WTC11 (cell line): ENCODE data around the gene SKIC8. TPM values are rescaled to one million over a fixed set of nuclear protein-coding genes. Genes with fewer than 3 reads are reported as not detected.

ENCODE experiments used
- ATAC-seq: fragments of 200-7000 bp; cut with Tn5 transposase; 2 replicates; pipeline ENCODE4 v1.10.0; 2021; ENCODE audit warnings: mild to moderate bottlenecking, moderate library complexity
- CTCF ChIA-PET: fragments of 300-600 bp; sonication (Branson Sonifier 250); formaldehyde crosslinking; loops from one replicate; lab custom pipeline; 2021; ENCODE audit warnings: antibody characterized with exemption; lab: Charles Lee
- POLR2A ChIA-PET: fragments of 350-600 bp; sonication (Branson Sonifier 250); formaldehyde crosslinking; loops from one replicate; lab custom pipeline; 2021; ENCODE audit warnings: antibody characterized with exemption; lab: Charles Lee
- DNase-seq: peaks from one replicate; pipeline ENCODE4 v3.0.0; 2021; ENCODE audit warnings: low spot score
- H3K27ac Mint-ChIP-seq: 2 replicates; pipeline ENCODE4 v1.8.0; 2021; ENCODE audit warnings: mixed read lengths
- H3K27me3 Mint-ChIP-seq: 2 replicates; pipeline ENCODE4 v1.8.0; 2021; ENCODE audit warnings: low read depth, mild to moderate bottlenecking, moderate library complexity, mixed read lengths
- H3K36me3 Mint-ChIP-seq: 2 replicates; pipeline ENCODE4 v1.8.0; 2021; ENCODE audit warnings: mixed read lengths
- H3K4me1 Mint-ChIP-seq: 2 replicates; pipeline ENCODE4 v1.8.0; 2022; ENCODE audit warnings: mixed read lengths
- H3K4me3 Mint-ChIP-seq: 2 replicates; pipeline ENCODE4 v1.8.0; 2021; ENCODE audit warnings: mild to moderate bottlenecking, moderate library complexity, mixed read lengths
- H3K9me3 Mint-ChIP-seq: 2 replicates; pipeline ENCODE4 v1.8.0; 2021; ENCODE audit warnings: mixed read lengths
- CBFB ChIP-seq: sonication (generic); formaldehyde crosslinking; IDR thresholded peaks from 2 replicates; pipeline ENCODE4 v1.8.1; 2022; ENCODE audit warnings: mild to moderate bottlenecking, low read depth, missing genetic modification reagents
- CREM ChIP-seq: sonication (generic); formaldehyde crosslinking; IDR thresholded peaks from 2 replicates; pipeline ENCODE4 v1.8.1; 2022; ENCODE audit warnings: mild to moderate bottlenecking, missing genetic modification reagents, moderate library complexity
- ELF4 ChIP-seq: sonication (generic); formaldehyde crosslinking; IDR thresholded peaks from 2 replicates; pipeline ENCODE4 v1.8.1; 2022; ENCODE audit warnings: low read depth, mild to moderate bottlenecking, moderate library complexity, missing genetic modification reagents
- FOXP4 ChIP-seq: sonication (generic); formaldehyde crosslinking; IDR thresholded peaks from 2 replicates; pipeline ENCODE4 v1.8.0; 2022; ENCODE audit warnings: mild to moderate bottlenecking, missing genetic modification reagents
- GABPB1 ChIP-seq: sonication (generic); formaldehyde crosslinking; IDR thresholded peaks from 2 replicates; pipeline ENCODE4 v1.8.1; 2023; ENCODE audit warnings: mild to moderate bottlenecking, missing genetic modification reagents
- MYBL2 ChIP-seq: sonication (generic); formaldehyde crosslinking; IDR thresholded peaks from 2 replicates; pipeline ENCODE4 v1.8.1; 2023; ENCODE audit warnings: mild to moderate bottlenecking, moderate library complexity, missing genetic modification reagents
- NR1H2 ChIP-seq: sonication (generic); formaldehyde crosslinking; IDR thresholded peaks from 2 replicates; pipeline ENCODE4 v1.9.0; 2021; ENCODE audit warnings: mild to moderate bottlenecking, moderate library complexity, missing genetic modification reagents
- RORB ChIP-seq: fragments of 250-450 bp; sonication (Bioruptor Pico); IDR thresholded peaks from 2 replicates; pipeline ENCODE4 v1.9.0; 2021; ENCODE audit warnings: mild to moderate bottlenecking
- TEAD4 ChIP-seq: sonication (generic); formaldehyde crosslinking; IDR thresholded peaks from 2 replicates; pipeline ENCODE4 v1.8.0; 2022; ENCODE audit warnings: mild to moderate bottlenecking, missing genetic modification reagents
- ZNF396 ChIP-seq: fragments of 250-450 bp; sonication (Bioruptor Pico); IDR thresholded peaks from 2 replicates; pipeline ENCODE4 v1.8.0; 2021; ENCODE audit warnings: mild to moderate bottlenecking, moderate library complexity, borderline replicate concordance
- ZNF416 ChIP-seq: fragments of 250-450 bp; sonication (Bioruptor Pico); IDR thresholded peaks from 2 replicates; pipeline ENCODE4 v1.9.0; 2021; ENCODE audit warnings: mild to moderate bottlenecking, inconsistent platforms
- total RNA-seq: library from RNA; stranded (reverse); gene quantifications from 3 replicates; pipeline ENCODE4 v1.2.3, GENCODE V29; 2021
- TF ChIP-seq, protein P1 (sequence below): fragments of 250-450 bp; sonication (Bioruptor Pico); IDR thresholded peaks from 2 replicates; pipeline ENCODE4 v1.9.0; 2021; ENCODE audit warnings: moderate library complexity, mild to moderate bottlenecking, inconsistent platforms, borderline replicate concordance
- TF ChIP-seq, protein P2 (sequence below): sonication (generic); formaldehyde crosslinking; IDR thresholded peaks from 2 replicates; pipeline ENCODE4 v1.8.1; 2023; ENCODE audit warnings: mild to moderate bottlenecking, missing genetic modification reagents
- TF ChIP-seq, protein P3 (sequence below): sonication (generic); formaldehyde crosslinking; conservative IDR thresholded peaks from 2 replicates; pipeline ENCODE4 v1.8.1; 2022; ENCODE audit warnings: mild to moderate bottlenecking, missing genetic modification reagents
- TF ChIP-seq, protein P4 (sequence below): sonication (generic); formaldehyde crosslinking; conservative IDR thresholded peaks from 2 replicates; pipeline ENCODE4 v1.8.1; 2023; ENCODE audit warnings: mild to moderate bottlenecking, low read depth, missing genetic modification reagents, moderate library complexity

SKIC8 gene
- total RNA-seq, 1 experiment from 2014 or later = 55.6 TPM

- CTCF ChIA-PET = no interaction called here
- ATAC-seq = no peak
Observed at GRCh38 chr15:78280319-78281072, 18.9 kb downstream of the SKIC8 start.

GRCh38 chr15:78276064-78276943, 23.1 kb downstream of the SKIC8 start:
- Mint-ChIP-seq H3K27me3 (no peaks in the 10 kb centered on the region), H3K27ac (no peak overlapping the region), H3K36me3 (peaks cover 3% of the 10 kb centered on the region; the same call in 1 of the 2 replicates), H3K4me3 (no peak overlapping the region), H3K4me1 (peaks cover 5% of the 10 kb centered on the region; the same call in 1 of the 2 replicates), H3K9me3 (no peaks in the 10 kb centered on the region)
- TF ChIP-seq, protein P1, sequence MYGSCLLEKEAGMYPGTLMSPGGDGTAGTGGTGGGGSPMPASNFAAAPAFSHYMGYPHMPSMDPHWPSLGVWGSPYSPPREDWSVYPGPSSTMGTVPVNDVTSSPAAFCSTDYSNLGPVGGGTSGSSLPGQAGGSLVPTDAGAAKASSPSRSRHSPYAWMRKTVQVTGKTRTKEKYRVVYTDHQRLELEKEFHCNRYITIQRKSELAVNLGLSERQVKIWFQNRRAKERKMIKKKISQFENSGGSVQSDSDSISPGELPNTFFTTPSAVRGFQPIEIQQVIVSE (CRISPR knock-in tag) = no peak
- TF ChIP-seq, protein P2, sequence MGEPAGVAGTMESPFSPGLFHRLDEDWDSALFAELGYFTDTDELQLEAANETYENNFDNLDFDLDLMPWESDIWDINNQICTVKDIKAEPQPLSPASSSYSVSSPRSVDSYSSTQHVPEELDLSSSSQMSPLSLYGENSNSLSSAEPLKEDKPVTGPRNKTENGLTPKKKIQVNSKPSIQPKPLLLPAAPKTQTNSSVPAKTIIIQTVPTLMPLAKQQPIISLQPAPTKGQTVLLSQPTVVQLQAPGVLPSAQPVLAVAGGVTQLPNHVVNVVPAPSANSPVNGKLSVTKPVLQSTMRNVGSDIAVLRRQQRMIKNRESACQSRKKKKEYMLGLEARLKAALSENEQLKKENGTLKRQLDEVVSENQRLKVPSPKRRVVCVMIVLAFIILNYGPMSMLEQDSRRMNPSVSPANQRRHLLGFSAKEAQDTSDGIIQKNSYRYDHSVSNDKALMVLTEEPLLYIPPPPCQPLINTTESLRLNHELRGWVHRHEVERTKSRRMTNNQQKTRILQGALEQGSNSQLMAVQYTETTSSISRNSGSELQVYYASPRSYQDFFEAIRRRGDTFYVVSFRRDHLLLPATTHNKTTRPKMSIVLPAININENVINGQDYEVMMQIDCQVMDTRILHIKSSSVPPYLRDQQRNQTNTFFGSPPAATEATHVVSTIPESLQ (CRISPR knock-in tag) = no peak
- ATAC-seq (no peak; the same call in 1 of the 2 replicates), DNase-seq (no peak)
- ChIA-PET CTCF (no interaction called here), POLR2A (no interaction called here)

More at GRCh38 chr15:78280319-78281072, 18.9 kb downstream of the SKIC8 start:
- TF ChIP-seq MYBL2 (CRISPR knock-in tag) (no peak), GABPB1 (CRISPR knock-in tag) (no peak), RORB (no peak), ELF4 (no peak), FOXP4 (CRISPR knock-in tag) (no peak), CREM (no peak), NR1H2 (CRISPR knock-in tag) (no peak), TEAD4 (CRISPR knock-in tag) (no peak), CBFB (no peak), ZNF396 (CRISPR knock-in tag) (no peak), ZNF416 (CRISPR knock-in tag) (no peak)
- TF ChIP-seq, protein P3, sequence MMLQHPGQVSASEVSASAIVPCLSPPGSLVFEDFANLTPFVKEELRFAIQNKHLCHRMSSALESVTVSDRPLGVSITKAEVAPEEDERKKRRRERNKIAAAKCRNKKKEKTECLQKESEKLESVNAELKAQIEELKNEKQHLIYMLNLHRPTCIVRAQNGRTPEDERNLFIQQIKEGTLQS (CRISPR knock-in tag) = no peak
- TF ChIP-seq, protein P4, sequence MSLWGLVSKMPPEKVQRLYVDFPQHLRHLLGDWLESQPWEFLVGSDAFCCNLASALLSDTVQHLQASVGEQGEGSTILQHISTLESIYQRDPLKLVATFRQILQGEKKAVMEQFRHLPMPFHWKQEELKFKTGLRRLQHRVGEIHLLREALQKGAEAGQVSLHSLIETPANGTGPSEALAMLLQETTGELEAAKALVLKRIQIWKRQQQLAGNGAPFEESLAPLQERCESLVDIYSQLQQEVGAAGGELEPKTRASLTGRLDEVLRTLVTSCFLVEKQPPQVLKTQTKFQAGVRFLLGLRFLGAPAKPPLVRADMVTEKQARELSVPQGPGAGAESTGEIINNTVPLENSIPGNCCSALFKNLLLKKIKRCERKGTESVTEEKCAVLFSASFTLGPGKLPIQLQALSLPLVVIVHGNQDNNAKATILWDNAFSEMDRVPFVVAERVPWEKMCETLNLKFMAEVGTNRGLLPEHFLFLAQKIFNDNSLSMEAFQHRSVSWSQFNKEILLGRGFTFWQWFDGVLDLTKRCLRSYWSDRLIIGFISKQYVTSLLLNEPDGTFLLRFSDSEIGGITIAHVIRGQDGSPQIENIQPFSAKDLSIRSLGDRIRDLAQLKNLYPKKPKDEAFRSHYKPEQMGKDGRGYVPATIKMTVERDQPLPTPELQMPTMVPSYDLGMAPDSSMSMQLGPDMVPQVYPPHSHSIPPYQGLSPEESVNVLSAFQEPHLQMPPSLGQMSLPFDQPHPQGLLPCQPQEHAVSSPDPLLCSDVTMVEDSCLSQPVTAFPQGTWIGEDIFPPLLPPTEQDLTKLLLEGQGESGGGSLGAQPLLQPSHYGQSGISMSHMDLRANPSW (CRISPR knock-in tag) = no peak
- peaks cover 5% of the 10 kb centered on the region; the same call in 1 of the 2 replicates for H3K4me1 Mint-ChIP-seq
- peaks cover 16% of the 10 kb centered on the region; the same call in 1 of the 2 replicates for H3K36me3 Mint-ChIP-seq
- no peak overlapping the region for H3K4me3 Mint-ChIP-seq
- no peaks in the 10 kb centered on the region for H3K9me3 Mint-ChIP-seq
- H3K27ac Mint-ChIP-seq = no peak overlapping the region
- no peaks in the 10 kb centered on the region for H3K27me3 Mint-ChIP-seq
- POLR2A ChIA-PET = no interaction called here
- DNase-seq = no peak
